Uterus (tissue), 2 donors: Measurements from ENCODE around the gene ULK4.

Experiments used
- CTCF ChIP-seq, 4 experiments: fragments of 200-600 bp in 2 of 4; fragments of 450-650 bp in 2 of 4; sonication (generic) in 2 of 4; IDR thresholded peaks; one replicate each; pipeline ENCODE4 v1.5.1; 2016 to 2019; ENCODE audit warnings: antibody characterized with exemption in 4 of 4, mild to moderate bottlenecking in 2 of 4, moderate library complexity in 1 of 4
- POLR2A ChIP-seq, 2 donors: fragments of 450-650 bp; IDR thresholded peaks; one replicate each; pipeline ENCODE4 v1.6.1; 2016; ENCODE audit warnings: antibody characterized with exemption in 2 of 2, mild to moderate bottlenecking in 1 of 2, moderate library complexity in 1 of 2

- TF ChIP-seq CTCF (IDR thresholded peaks at IDR 0.05), result no peak
- TF ChIP-seq POLR2A (IDR thresholded peaks at IDR 0.05), result no peak
Observed at GRCh38 chr3:41223691-41224090, 738.2 kb downstream of the ULK4 start.
